NCI-H2171 (cell line): ENCODE results near the gene DDIAS.
"Not testable (repeated sequence)": the region's sequence is repeated elsewhere in the genome, so short reads cannot be mapped to it uniquely, and the experiment has no call there.

ENCODE experiments used
- DNase-seq: peaks from one replicate; lab custom pipeline; 2025; lab: John Stamatoyannopoulos, UW

DDIAS gene

DNA sequence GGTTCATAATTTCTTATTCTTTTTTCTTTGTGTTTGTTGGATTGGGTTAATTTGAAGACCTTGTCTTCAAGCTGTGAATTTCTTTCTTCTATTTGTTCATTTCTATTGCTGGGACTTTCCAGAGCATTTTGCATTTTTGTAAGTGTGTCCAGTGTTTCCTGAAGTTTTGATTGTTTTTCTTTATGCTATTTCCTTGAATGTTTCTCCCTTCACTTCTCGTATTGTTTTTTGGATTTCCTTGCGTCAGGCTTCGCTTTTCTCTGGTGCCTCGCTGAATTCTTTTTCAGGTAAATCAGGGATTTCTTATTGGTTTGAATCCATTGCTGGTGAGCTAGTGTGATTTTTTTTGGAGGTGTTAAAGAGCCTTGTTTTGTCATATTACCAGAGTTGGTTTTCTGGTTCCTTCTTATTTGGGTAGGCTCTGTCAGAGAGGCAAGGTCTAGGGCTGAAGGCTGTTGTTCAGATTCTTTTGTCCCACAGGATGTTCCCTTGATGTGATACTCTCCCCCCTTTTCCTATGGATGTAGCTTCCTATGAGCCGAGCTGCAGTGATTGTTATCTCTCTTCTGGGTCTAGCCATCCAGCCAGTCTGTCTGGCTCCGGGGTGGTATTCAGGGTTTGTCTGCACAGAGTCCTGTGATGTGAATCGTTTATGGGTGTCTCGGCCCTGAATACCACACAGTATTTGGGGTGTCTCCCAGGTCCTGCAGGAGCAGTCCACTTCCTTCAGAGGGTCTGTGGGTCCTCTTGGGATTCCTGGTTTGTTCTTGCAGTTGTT is 21.0 kb downstream of the DDIAS start:
- not testable (repeated sequence) for DNase-seq

DNA sequence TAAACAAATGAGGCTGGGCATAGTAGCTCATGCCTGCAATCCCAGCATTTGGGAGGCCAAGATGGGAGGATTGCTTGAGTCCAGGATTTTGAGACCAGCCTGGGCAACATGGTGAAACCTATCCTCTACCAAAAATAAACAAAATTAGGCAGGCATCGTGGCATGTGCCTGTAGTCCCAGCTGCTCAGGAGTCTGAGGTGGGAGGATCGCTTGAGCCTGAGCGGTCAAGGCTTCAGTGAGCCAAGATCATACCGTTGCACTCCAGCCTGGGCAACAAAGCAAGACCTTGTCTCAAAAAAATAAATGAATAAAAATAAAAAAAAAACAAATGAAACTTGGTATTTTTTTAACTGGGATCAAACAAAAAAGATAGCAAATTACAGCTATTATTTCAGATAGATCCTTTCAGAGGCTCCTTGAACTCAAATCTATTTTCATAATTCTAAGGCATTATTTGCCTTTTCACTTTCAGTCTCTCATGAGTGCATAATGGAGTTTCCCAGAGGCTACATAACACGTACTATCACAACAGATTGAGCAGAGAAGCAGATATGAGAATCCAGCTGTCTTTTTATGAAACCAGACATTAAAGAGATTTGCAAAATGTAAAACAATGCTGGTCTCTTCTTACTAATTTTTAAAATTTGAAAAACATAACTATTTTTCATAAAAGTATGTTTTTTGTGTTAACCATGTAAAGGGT is 23.1 kb downstream of the DDIAS start:
- DNase-seq, result no peak

DNA sequence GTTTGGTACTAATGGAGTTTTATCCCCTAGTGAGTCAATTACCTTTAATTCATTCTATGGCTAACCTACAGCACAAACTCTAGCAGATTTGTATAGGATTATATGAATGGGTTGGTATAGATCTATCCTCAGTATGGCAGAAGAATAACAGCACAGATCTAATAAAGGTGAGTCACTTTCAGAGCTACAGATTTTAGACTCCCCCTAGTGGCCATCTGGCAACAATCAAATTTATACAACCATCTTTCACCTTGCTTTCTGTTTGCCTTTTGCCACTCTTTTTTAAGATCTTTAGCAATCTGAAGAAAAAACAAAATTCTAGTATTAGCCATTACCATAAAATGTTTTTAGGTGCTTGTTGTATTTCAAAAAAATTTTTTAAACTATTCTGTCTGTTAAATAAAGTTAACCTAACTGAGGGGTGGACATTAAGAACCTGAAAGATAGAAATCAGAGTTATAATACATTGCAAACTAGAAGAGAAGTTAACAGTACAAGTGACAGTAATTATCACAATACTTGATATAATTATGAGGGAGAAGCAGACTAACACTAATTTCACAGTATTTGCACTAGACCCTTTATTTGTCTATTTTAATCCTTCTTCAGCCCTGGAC is 25.8 kb downstream of the DDIAS start:
- peak; percentile 19 for DNase-seq

DNA sequence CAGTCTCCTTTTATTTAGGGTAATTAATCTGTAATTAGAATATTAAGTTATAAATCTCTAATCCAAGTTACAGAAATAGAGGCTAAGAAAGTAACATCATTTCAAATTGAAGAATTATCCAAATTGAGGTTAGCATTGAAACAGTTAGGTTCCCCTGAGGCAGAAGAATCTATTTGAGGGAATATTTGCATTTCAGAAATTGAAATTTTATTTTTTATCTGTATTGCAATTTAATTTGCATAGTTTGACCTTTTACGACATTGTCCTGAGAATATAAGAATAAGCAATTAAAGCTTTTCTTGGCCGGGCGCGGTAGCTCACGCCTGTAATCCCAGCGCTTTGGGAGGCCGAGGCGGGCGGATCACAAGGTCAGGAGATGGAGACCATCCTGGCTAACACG is 27.6 kb downstream of the DDIAS start:
- DNase-seq, result no peak

DNA sequence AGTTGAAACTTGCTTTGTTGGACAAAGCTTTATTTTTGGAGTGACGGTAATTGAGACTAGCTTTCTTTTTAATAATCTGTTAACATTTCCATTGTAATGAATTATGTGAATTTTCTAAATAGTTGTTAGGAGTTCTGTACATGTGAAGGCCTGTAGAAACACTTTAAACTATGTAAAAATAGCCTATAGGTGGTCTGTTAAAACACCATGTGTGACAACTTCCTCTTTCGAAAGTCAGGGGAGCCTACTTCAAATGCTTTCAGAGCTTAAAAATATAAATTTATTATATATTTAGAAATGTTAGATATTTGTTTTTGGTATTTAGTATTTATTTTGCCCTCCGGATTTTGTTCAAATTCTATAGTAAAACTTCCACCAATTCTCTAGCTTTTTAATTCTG is 28.7 kb downstream of the DDIAS start:
- DNase-seq, result no peak

DNA sequence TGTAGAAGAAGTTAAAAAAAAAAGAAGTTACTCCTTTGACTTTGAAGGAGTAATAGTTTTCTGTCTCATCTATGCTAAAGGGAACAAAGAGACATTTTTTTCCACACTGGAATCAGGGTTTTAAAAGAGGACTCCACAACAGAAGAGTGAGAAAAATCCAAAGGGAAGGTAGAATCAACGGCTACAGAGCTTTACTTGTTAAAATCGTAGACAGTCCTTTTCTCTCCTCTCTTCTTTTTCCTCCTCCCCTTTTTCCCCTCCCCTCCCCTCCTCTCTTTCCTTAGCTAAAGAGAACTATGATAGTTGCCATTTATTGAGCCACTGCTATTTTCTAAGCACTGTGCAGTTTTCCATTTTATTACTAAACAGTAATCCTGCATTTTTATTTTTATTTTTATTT is 29.2 kb downstream of the DDIAS start:
- no peak for DNase-seq

DNA sequence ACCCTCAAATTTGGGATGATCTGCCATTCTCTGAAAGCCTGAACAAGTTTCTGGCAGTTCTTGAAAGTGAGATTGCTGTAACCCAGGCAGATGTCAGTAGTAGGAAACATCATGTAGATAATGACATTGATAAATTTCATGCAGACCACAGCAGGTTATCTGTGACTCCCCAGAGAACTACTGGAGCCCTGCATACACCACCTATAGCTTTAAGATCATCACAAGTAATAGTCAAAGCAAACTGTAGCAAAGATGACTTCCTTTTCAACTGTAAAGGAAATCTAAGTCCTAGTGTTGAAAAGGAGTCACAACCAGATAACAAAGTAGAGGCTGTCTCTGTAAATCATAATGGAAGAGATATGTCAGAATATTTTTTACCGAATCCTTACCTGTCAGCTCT is 31.0 kb downstream of the DDIAS start:
- DNase-seq, result no peak

DNA sequence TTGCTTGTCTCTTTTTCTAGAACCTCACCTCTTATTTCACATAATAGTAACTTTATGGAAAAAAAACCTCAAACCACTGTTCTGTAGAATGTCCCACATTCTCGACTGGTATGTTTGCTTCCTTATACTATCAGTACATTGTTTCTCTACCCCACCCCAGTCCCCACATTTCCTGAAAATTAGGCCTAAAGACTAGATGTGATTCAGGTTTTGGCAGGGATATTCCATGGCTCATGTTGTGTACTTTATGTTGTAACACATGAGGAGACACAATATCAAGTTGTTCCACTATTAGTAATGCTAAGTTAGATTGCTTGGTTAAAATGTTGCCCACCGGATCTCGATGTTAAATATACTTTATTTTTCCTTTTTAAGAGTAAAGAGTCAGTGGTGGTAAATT is 34.7 kb downstream of the DDIAS start:
- DNase-seq, result no peak

DNA sequence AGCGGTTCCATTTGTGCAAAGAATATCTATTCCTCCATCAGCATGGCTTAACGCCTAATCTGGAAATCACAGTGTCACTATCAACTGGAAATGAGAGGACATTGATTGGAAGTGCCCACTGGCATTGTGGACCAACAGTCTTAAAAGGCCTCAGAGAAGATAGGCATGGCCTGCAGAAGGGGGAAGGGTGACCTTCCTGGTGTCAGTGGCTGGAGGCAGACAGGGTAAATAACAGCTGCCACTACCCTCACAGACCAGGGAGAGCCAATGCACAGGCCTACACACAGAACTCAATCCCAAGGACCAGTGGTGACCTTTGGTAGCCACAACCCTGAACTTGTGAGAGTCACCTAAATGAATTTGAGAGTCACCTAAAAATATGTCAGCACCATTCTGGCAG is 36.0 kb downstream of the DDIAS start:
- DNase-seq, result no peak

DNA sequence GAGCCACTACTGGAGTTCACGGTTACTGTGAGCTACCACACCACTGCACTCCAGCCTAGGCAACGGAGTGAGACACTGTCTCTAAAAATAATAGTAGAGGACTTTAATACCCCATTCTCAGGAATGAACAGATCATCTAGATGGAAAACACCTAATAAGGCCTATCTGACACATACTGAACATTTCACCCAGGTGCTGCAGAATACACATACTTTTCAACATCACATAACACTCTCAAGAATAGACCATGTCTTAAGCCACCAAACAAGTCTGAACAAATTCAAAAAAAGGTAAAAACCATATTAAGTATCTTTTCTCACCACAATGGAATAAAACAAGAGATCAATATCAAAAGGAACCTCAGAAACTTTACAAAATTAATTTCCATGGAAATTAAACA is 37.9 kb downstream of the DDIAS start:
- no peak for DNase-seq

DNA sequence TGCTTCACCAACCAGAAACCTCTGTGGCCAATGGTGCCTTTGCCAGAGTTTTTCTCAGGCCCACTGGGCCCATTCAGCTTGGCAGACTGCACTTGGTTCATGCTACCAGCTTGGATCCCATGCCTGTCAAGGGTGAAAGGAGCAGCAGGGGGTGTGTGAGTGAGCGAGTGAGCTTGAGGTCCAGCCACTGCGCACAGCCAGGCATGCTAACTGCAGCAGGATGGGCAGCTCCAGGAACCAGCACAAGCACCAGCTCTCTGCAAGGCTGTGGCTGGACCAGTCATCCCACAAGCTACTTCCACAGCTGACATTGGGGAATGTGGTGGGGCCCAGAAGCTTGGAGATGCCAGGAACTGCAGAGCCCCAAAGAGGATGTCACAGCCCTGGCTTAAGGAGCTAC is 40.8 kb downstream of the DDIAS start:
- DNase-seq, result no peak

DNA sequence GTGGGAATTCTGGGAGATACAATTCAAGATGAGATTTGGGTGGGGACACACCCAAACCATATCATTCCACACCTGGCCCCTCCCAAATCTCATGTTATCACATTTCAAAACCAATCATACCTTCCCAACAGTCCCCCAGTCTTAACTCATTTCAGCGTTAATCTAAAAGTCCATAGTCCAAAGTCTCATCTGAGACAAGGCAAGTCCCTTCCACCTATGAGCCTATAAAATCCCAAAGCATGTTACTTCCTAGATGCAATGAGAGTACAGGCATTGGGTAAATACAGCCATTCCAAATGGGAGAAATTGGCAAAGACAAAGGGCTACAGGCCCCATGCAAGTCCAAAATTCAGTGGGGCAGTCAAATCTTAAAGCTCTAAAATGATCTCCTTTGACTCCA is 41.9 kb downstream of the DDIAS start:
- DNase-seq, result not testable (repeated sequence)

DNA sequence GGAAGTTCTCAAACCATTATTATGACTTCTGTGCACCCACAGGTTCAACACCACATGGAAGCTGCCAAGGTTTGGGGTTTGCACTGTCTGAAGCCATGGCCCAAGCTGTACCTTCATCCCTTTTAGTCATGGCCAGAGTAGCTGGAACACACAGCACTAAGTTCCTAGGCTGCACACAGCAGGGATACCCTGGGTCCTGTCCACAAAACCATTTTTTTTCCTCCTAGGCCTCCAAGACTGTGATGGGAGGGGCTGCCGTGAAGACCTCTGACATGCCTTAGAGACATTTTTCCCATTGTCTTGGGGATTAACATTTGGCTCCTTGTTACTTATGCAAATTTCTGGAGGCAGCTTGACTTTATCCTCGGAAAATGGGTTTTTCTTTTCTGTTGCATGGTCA is 42.7 kb downstream of the DDIAS start:
- DNase-seq, result no peak

DNA sequence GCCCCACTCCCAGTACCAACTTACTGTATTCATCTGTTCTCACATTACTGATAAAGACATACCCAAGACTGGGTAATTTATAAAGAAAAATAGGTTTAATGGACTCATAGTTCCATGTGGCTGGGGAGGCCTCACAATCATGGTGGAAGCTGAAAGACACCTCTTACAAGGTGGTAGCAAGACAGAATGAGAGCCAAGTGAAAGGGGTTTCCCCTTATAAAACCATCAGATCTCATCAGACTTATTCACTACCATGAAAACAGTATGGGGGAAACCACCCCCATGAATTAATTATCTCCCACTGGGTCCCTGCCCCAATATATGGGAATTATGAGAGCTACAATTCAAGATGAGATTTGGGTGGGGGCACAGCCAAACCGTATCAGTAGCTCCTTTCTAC is 43.5 kb downstream of the DDIAS start:
- DNase-seq, result not testable (repeated sequence)

DNA sequence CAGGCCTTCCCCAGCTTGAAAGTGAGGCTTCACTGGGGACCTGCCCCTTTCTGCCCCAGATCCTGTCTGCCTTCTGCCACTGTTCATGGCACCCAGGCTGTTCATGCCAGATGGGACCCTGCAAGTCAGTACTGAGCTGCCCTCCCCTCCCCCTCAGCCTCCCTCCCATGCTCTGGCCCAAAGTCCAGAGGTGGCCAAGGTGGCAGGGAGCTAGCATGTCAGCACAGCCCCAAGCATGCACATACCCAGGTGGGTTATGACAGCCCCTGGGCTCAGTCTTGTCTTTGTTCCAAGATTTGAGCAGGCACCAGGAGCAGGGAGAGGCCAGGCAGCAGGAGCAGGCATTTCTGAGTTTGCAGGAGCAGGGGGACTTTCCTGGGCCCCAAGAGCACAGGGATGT is 44.1 kb downstream of the DDIAS start:
- DNase-seq, result no peak

DNA sequence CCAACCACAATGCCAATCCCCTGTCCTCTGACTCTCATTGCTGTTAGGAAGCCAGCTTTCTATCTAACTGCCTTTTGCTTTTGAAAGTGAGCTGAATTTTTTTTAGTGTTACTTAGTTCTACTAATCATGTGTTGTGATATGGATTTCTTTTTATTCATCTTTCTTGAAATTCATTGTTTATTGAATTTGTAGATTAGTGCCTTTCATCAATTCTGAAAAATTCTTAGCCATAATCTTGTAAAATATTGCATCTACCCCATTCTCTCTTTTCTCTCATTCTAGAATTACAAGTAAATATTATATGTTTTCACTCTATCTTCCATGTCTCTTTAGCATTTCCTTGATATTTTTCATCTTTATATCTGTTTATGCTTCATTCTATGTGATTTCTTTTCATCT is 47.8 kb downstream of the DDIAS start:
- DNase-seq, result no peak

DNA sequence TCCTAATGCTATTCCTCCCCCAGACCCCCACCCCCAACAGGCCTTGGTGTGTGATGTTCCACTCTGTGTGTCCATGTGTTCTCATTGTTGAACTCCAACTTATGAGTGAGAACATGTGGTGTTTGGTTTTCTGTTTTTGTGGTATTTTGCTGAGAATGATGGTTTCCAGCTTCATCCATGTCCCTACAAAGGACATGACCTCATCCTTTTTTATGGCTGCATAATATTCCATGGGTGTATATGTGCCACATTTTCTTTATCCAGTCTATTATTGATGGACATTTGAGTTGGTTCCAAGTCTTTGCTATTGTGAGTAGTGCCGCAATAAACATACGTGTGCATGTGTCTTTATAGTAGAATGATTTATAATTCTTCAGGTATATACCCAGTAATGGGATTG is 49.0 kb downstream of the DDIAS start:
- DNase-seq, result not testable (repeated sequence)

DNA sequence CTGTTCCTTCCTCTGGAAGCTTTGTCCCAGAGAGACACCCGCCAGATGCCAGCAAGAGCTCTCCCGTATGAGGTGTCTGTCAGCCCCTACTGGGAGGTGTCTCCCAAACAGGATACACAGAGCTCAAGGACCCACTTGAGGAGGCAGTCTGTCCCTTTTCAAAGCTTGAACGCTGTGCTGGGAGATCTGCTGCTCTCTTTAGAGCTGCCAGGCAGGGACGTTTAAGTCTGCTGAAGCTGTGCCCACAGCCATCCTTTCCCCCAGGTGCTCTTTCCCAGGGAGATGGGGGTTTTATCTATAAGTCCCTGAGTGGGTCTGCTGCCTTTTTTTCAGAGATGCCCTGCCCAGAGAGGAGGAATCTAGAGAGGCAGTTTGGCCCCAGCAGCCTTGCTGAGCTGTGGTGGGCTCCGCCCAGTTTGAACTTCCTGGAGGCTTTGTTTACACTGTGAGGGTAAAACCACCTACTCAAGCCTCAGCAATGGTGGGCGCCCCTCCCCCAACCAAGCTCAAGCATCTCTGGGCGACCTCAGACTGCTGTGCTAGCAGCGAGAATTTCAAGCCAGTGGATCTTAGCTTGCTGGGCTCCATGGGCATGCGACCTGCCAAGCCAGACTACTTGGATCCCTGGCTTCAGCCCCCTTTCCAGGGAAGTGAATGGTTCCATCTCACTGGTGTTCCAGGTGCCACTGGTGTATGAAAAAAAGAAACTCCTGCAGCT is 54.4 kb downstream of the DDIAS start:
- not testable (repeated sequence) for DNase-seq

DNA sequence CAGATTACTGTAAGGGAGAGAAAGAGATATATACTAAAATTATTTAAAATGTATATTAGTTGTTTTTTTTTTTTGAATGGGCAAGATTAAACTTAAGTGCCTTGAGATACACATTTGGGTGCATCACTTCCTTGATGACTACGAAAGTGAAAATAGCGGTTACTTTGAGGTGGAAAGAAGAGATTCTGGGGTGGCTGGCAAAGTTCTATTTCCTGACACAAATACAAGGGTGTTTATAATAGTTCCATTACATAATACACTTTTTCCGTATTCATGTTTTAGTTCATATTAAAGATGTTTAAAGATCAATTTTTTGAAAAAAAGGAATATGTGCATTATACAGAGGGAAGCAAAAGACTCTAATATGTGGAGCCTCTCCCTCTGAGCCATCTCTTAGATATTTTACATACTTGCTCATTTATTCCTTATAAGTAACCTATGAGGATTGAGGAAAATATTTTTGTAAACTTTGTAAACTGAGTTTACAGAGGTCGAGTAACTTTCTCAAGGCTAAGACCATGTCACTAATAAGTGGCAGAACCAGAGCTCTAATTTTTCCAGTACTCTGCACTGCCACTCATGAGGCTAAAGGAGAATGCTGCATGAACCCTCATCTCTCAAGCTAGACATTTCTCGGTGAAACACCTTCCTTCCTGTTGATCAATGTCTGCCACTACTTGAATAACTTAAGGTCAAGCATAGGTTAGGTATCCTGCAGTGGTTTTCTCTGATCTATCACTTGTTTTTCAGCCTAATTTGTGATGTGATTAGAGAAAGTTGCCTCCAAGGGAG is 58.6 kb downstream of the DDIAS start:
- DNase-seq, result no peak

DNA sequence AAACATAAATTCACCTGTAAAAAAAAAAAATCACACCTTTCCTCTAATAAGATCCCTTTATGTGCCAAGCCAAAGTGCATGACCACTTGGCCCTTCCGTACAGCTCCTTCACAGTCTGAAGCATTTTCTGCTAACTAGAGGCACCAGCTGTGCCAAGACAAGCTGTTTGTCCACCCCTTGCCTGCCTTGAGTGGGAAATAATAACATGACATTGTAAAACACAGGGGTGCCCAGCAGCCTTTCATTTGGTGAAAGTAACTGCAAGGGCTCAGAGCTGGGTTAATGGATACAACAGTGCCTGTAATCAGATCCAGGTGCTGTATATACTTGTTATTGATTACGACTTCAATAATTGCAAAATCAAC is 59.2 kb downstream of the DDIAS start:
- no peak for DNase-seq

DNA sequence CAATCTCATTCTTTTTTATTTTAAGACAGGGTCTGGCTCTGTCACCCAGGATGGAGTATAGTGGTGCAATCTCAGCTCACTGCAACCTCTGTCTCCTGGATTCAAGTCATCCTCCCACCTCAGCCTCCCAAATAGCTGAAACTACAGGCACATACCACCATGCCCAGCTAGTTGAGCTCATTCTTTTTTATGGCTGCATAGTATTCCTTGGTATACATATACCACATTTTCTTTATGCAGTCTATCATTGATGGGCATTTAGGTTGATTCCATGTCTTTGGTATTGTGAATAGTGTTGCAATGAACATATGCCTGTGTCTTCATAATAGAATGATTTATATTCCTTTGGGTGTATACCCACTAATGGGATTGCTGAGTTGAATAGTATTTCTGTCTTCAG is 60.5 kb downstream of the DDIAS start:
- DNase-seq, result not testable (repeated sequence)

DNA sequence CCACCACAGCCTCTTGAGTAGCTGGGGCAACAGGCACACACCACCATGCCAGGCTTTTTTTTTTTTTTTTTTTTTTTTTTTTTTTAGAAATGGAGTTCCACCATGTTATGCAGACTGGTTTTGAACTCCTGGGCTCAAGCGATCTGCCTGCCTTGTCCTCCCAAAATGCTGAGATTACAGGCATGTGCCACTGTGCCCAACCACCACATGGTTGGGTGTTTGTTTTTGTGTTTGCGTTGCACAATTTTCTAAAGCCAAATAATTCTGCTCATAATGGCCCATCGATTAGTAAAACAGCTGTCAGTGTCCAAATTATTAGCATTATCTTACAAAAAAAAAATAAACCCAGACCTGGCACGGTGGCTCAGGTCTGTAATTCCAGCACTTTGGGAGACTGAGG is 65.8 kb downstream of the DDIAS start:
- DNase-seq, result no peak
